Left renal cortex interstitium (tissue), 4 donors: ENCODE measurements around the gene PGLYRP4. TPM values are rescaled to one million over a fixed set of nuclear protein-coding genes. Genes with fewer than 3 reads are reported as not detected.

Experiments used
- DNase-seq, 4 donors: peaks; one replicate each; pipeline ENCODE4 v3.0.0-alpha.2; 2013; ENCODE audit warnings: low read depth in 4 of 4, low spot score in 2 of 4, missing footprints in 1 of 4
- polyA plus RNA-seq, 4 donors: library from polyadenylated mRNA; unstranded; fragments of 120-200 nt; gene quantifications; one replicate each; pipeline ENCODE4 v1.2.1, GENCODE V29; 2013; ENCODE audit not compliant: insufficient read length in 4 of 4

The PGLYRP4 gene
- polyA plus RNA-seq: not detected

- DNase-seq: no peak
Observed at GRCh38 chr1:153348511-153349362, at the start of gene PGLYRP4. Gene PGLYRP4 (minus strand): TSS chr1:153348841. CDS start chr1:153347932, 909 bp downstream.

- no peak for DNase-seq
Observed at GRCh38 chr1:153397924-153398651, 49.4 kb upstream of the PGLYRP4 start.

- DNase-seq: no peak
Observed at GRCh38 chr1:153397051-153397923, 48.6 kb upstream of the PGLYRP4 start.

- no peak for DNase-seq
Observed at GRCh38 chr1:153396461-153396860, 47.8 kb upstream of the PGLYRP4 start.

- DNase-seq: no peak
Observed at GRCh38 chr1:153395776-153396175, 47.1 kb upstream of the PGLYRP4 start.

GRCh38 chr1:153395136-153395685, 46.6 kb upstream of the PGLYRP4 start:
- no peak for DNase-seq

- DNase-seq: no peak
Observed at GRCh38 chr1:153394391-153394790, 45.8 kb upstream of the PGLYRP4 start.

GRCh38 chr1:153393926-153394325, 45.3 kb upstream of the PGLYRP4 start:
- no peak for DNase-seq

- DNase-seq: no peak
Observed at GRCh38 chr1:153392822-153393221, 44.2 kb upstream of the PGLYRP4 start.

GRCh38 chr1:153392258-153392657, 43.6 kb upstream of the PGLYRP4 start:
- DNase-seq: no peak

GRCh38 chr1:153390938-153391710, 42.5 kb upstream of the PGLYRP4 start, which contains the start of gene S100A8:
Gene S100A8 (minus strand): TSS chr1:153391073. CDS start chr1:153390535, 538 bp downstream.
- DNase-seq: no peak

- DNase-seq: no peak
Observed at GRCh38 chr1:153389973-153390879, 41.6 kb upstream of the PGLYRP4 start.

GRCh38 chr1:153389401-153389800, 40.8 kb upstream of the PGLYRP4 start:
- no peak for DNase-seq

- no peak for DNase-seq
Observed at GRCh38 chr1:153387785-153388184, 39.1 kb upstream of the PGLYRP4 start.

- DNase-seq: no peak
Observed at GRCh38 chr1:153387001-153387400, 38.4 kb upstream of the PGLYRP4 start.

GRCh38 chr1:153386500-153386901, 37.9 kb upstream of the PGLYRP4 start:
- DNase-seq: no peak

- no peak for DNase-seq
Observed at GRCh38 chr1:153384958-153385580, 36.4 kb upstream of the PGLYRP4 start.

- DNase-seq: no peak
Observed at GRCh38 chr1:153380711-153381110, 32.1 kb upstream of the PGLYRP4 start.
